Duodenal mucosa (tissue), 2 donors: ENCODE results near the gene MIGA2.

Experiments
- H3K27ac ChIP-seq: one replicate; pipeline ENCODE4 v1.7.0; 2013; ENCODE audit warnings: low read depth, low read length
- H3K27me3 ChIP-seq, 2 donors: one replicate each; pipeline ENCODE4 v1.7.0; 2013; ENCODE audit warnings: low read length in 2 of 2, control low read depth in 1 of 2; ENCODE audit not compliant: insufficient read depth in 2 of 2, control insufficient read depth in 1 of 2
- H3K36me3 ChIP-seq, 2 donors: one replicate each; pipeline ENCODE4 v1.7.0; 2013; ENCODE audit warnings: low read length in 2 of 2, control low read depth in 1 of 2; ENCODE audit not compliant: insufficient read depth in 2 of 2, control insufficient read depth in 1 of 2
- H3K4me1 ChIP-seq, 2 donors: one replicate each; pipeline ENCODE4 v1.7.0; 2013; ENCODE audit warnings: low read length in 2 of 2, control low read depth in 1 of 2; ENCODE audit not compliant: insufficient read depth in 2 of 2, control insufficient read depth in 1 of 2
- H3K4me3 ChIP-seq, 2 donors: one replicate each; pipeline ENCODE4 v1.7.0; 2013; ENCODE audit warnings: low read length in 2 of 2, low read depth in 1 of 2
- H3K9ac ChIP-seq, 2 donors: one replicate each; pipeline ENCODE4 v1.7.0; 2013; ENCODE audit warnings: low read length in 2 of 2, low read depth in 1 of 2
- H3K9me3 ChIP-seq, 2 donors: one replicate each; pipeline ENCODE4 v1.7.0; 2013; ENCODE audit warnings: low read length in 2 of 2, control low read depth in 1 of 2; ENCODE audit not compliant: control insufficient read depth in 1 of 2

The MIGA2 gene

GRCh38 chr9:129023908-129024233 is 12.6 kb upstream of the MIGA2 start:
- H3K9ac ChIP-seq, result no peak overlapping the region

GRCh38 chr9:129026442-129027223 is 9.8 kb upstream of the MIGA2 start:
- Histone ChIP-seq H3K27ac (no peak overlapping the region), H3K4me1 (peaks cover 32% of the 10 kb centered on the region in 2 donors), H3K9me3 (no peaks in the 10 kb centered on the region), H3K9ac (peak overlapping the region; percentile 5 to 70), H3K27me3 (no peaks in the 10 kb centered on the region), H3K4me3 (peak overlapping the region; percentile 76 to 86), H3K36me3 (no peaks in the 10 kb centered on the region)

More at GRCh38 chr9:129023908-129024233, 12.6 kb upstream of the MIGA2 start:
- no peaks in the 10 kb centered on the region for H3K36me3 ChIP-seq
- peaks cover 23 to 29% of the 10 kb centered on the region in 2 donors for H3K4me1 ChIP-seq
- no peak overlapping the region for H3K4me3 ChIP-seq
- no peaks in the 10 kb centered on the region for H3K27me3 ChIP-seq
- no peaks in the 10 kb centered on the region for H3K9me3 ChIP-seq
- H3K27ac ChIP-seq, result no peak overlapping the region

DNA sequence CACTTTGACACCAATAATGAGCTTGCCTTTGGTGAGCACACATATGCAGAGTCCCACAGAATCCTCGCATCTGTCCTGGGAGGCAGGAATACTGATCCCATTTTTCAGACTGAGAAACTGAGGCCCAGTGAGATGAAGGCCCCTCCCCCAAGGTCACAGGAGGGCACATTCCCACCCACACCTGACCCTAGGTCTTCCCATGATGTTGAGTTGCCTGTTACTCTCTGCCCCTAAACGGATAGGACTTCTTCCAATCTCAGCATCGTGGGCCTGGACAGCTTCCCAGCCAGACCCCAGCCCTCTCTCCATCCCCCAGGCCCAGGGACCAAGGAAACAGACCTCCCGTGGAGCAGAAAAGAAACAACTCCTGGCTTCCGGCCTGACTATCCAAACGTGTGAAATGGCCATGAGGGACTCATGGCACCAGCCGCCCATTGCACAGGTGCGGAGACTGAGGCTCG is 9.2 kb upstream of the MIGA2 start:
- Histone ChIP-seq H3K9ac (peak overlapping the region; percentile 70 to 90), H3K27ac (no peak overlapping the region), H3K27me3 (no peaks in the 10 kb centered on the region), H3K4me3 (peak overlapping the region; percentile 76 to 86), H3K4me1 (peaks cover 26 to 32% of the 10 kb centered on the region in 2 donors), H3K9me3 (no peaks in the 10 kb centered on the region), H3K36me3 (no peaks in the 10 kb centered on the region)

DNA sequence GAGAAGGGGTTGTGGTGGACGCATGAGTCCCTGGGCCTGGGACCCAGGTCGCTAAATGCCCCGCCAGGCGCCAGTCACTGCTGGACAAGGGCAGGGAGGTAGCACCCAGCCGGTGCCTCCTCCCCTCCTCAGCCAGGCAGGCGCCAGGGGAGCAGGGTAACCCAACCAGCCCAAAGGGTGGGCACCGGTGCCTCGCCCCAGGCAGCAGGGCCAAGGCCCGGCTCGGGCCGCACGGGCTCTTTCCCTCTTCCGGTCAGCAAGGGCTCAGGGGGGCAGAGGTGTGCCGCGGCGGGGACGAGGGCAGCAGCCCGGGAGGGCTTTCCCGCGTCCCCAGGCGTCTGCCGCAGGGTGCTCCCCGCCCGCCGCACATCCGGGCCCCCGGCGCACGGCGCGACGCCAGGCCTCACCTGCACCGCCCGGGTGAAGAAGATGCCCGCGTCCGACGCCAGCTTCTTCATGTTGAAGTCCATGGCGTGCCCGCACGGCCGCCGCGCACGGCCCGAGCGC is 8.7 kb upstream of the MIGA2 start:
- Histone ChIP-seq H3K27ac (peak overlapping the region; percentile 42), H3K9me3 (no peaks in the 10 kb centered on the region), H3K27me3 (no peaks in the 10 kb centered on the region), H3K4me1 (peaks cover 30 to 31% of the 10 kb centered on the region in 2 donors), H3K9ac (peak overlapping the region; percentile 70 to 90), H3K36me3 (no peaks in the 10 kb centered on the region), H3K4me3 (peak overlapping the region; percentile 76 to 86)

- no peaks in the 10 kb centered on the region for H3K36me3 ChIP-seq
- peak within 1 kb of the TSS; percentile 76 to 86 for H3K4me3 ChIP-seq
- H3K9ac ChIP-seq, result peak within 1 kb of the TSS; percentile 70 to 90
- peaks cover 25 to 32% of the 10 kb centered on the region in 2 donors for H3K4me1 ChIP-seq
- no peaks in the 10 kb centered on the region for H3K9me3 ChIP-seq
- H3K27ac ChIP-seq, result peak within 1 kb of the TSS; percentile 42
- H3K27me3 ChIP-seq, result no peaks in the 10 kb centered on the region
Measured at GRCh38 chr9:129028192-129028966, 8.0 kb upstream of the MIGA2 start, which contains the start of gene SH3GLB2. Gene SH3GLB2 (minus strand): TSS chr9:129028331. CDS start chr9:129028154, 177 bp downstream.

DNA sequence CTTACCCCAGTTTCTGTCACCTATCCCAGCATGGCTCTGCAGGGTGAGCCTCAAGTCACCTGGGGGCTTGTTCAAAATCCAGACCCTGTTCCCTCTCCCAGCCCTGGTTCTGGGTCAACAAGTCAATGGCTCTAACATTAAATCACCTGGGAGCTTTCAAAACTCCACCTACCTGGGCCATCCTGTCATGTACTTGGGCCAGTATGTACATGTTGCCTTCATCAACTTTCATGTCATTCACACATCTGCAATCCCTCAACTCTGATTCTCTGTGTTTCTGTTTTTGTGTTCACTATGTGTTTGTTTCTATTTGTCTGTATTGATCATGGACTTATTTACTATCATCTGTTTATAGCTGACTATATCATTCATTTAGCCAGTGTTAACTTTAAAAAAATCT is 6.2 kb upstream of the MIGA2 start:
- Histone ChIP-seq H3K27ac (no peak overlapping the region), H3K27me3 (no peaks in the 10 kb centered on the region), H3K9ac (no peak overlapping the region), H3K4me3 (no peak overlapping the region), H3K4me1 (peaks cover 19 to 31% of the 10 kb centered on the region in 2 donors), H3K9me3 (no peaks in the 10 kb centered on the region), H3K36me3 (no peaks in the 10 kb centered on the region)

DNA sequence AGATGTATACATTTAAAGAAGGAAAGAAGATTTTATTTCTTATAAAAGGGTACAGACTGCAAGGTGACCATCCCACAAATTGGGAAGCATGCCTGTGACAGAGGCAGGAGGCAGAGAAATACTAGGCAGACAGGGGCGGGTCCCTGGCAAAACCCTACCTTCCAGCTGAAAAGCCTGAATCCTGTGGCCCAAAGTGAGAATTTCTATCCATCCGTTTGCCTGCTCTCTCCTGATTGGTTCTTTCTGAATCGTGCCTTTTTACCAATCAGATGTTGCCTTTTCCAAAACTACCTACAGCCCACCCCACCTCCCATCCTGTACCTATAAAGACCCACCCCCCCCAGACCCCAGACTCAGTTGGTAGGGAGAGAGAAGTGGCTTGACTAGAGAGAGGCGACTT is 4.9 kb upstream of the MIGA2 start:
- Histone ChIP-seq H3K9me3 (no peaks in the 10 kb centered on the region), H3K27me3 (no peaks in the 10 kb centered on the region)

GRCh38 chr9:129032541-129033159 is 3.8 kb upstream of the MIGA2 start:
- Histone ChIP-seq H3K36me3 (no peaks in the 10 kb centered on the region), H3K9ac (no peak overlapping the region), H3K27me3 (no peaks in the 10 kb centered on the region), H3K4me3 (no peak overlapping the region), H3K27ac (no peak overlapping the region), H3K9me3 (no peaks in the 10 kb centered on the region), H3K4me1 (peaks cover 19 to 22% of the 10 kb centered on the region in 2 donors)

More for the DNA sequence above, 4.9 kb upstream of the MIGA2 start:
- Histone ChIP-seq H3K27ac (no peak overlapping the region), H3K4me3 (no peak overlapping the region), H3K36me3 (no peaks in the 10 kb centered on the region), H3K4me1 (peaks cover 24 to 26% of the 10 kb centered on the region in 2 donors), H3K9ac (no peak overlapping the region)

DNA sequence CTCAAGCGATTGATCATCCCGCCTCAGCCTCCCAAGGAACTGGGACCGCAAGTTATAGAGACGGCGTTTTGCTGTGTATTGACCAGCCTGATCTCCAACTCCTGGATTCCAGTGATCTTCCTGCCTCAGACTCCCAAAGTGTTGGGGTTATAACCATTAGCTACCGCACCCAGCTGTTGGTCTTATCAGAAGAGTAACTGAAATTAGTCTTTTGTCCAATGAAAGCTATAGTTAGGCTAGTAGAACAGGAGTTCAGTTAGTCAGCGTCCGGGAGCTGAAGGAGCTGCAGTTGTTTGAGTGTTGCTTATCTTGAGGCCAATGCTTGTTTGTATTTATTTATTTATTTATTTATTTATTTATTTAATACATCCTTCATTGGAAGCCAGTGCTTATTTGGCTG is 3.2 kb upstream of the MIGA2 start:
- Histone ChIP-seq H3K27ac (no peak overlapping the region), H3K27me3 (no peaks in the 10 kb centered on the region), H3K9ac (no peak overlapping the region), H3K36me3 (no peaks in the 10 kb centered on the region), H3K4me3 (no peak overlapping the region), H3K9me3 (no peaks in the 10 kb centered on the region), H3K4me1 (peaks cover 24 to 27% of the 10 kb centered on the region in 2 donors)
